Body of pancreas (tissue), 4 donors: ENCODE measurements around the gene SH3TC1. TPM values are rescaled to one million over a fixed set of nuclear protein-coding genes. Genes with fewer than 3 reads are reported as not detected.

Experiments used
- ATAC-seq: fragments of 150-250 bp; one replicate; pipeline ENCODE4 v1.9.1; 2016
- DNase-seq, 4 donors: peaks; one replicate each; pipeline ENCODE4 v3.0.0-alpha.2; 2019
- H3K27ac ChIP-seq, 4 donors: fragments of 200-600 bp; sonication (generic); 1 replicate in 3 of 4; 2 replicates in 1 of 4; pipeline versions ENCODE4 v1.5.1 to v1.6.1; 2016 to 2019; ENCODE audit warnings: mild to moderate bottlenecking in 1 of 4, mixed read lengths in 1 of 4, moderate library complexity in 1 of 4
- H3K27me3 ChIP-seq, 2 donors: fragments of 200-600 bp; sonication (generic); one replicate each; pipeline ENCODE4 v1.6.0; 2016; ENCODE audit warnings: mild to moderate bottlenecking in 1 of 2
- H3K36me3 ChIP-seq, 2 donors: fragments of 200-600 bp; sonication (generic); replicated peaks in 1 of 2; 2 replicates each; pipeline ENCODE4 v1.5.1; 2016; ENCODE audit warnings: low read depth in 2 of 2; ENCODE audit not compliant: insufficient read depth in 1 of 2
- H3K4me1 ChIP-seq: fragments of 200-600 bp; sonication (generic); one replicate; pipeline ENCODE4 v1.6.0; 2016
- H3K4me3 ChIP-seq, 2 donors: fragments of 200-600 bp; sonication (generic); 1 replicate in 1 of 2; 2 replicates in 1 of 2; pipeline ENCODE4 v1.5.1; 2016 to 2019
- H3K9me3 ChIP-seq, 3 donors: fragments of 200-600 bp; sonication (generic); 1 replicate in 2 of 3; 2 replicates in 1 of 3; pipeline ENCODE4 v1.5.1; 2016
- CTCF ChIP-seq, 7 experiments: fragments of 450-650 bp in 4 of 7; fragments of 200-600 bp in 3 of 7; sonication (generic) in 3 of 7; IDR thresholded peaks; one replicate each; pipeline ENCODE4 v1.5.1; 2016 to 2019; ENCODE audit warnings: antibody characterized with exemption in 7 of 7
- POLR2A ChIP-seq, 3 donors: fragments of 450-650 bp; IDR thresholded peaks; one replicate each; pipeline ENCODE4 v1.6.1; 2016; ENCODE audit warnings: antibody characterized with exemption in 3 of 3, mild to moderate bottlenecking in 2 of 3
- WGBS, 2 donors: methylation state at CpG; one replicate each; pipeline ENCODE4 v1.1.5; 2017; 5-methylcytosine and 5-hydroxymethylcytosine counted together
- intact Hi-C: fragments of 100-400 bp; cut with DNase I; formaldehyde crosslinking; loops from one replicate; pipeline ENCODE4 v1.15.1; 2023
- total RNA-seq, 2 donors: library from RNA; depleted of rRNA; stranded (reverse); fragments of >200 nt; gene quantifications; one replicate each; pipeline ENCODE4 v1.1.0, GENCODE V29; 2016

Gene SH3TC1
- total RNA-seq, 2 donors from 2014 or later, result 31.1 to 103 TPM

- Histone ChIP-seq H3K4me3 (no peak overlapping the region), H3K9me3 (no peaks in the 10 kb centered on the region), H3K27me3 (no peaks in the 10 kb centered on the region), H3K27ac (no peak overlapping the region), H3K36me3 (no peaks in the 10 kb centered on the region), H3K4me1 (peaks cover 15% of the 10 kb centered on the region)
- ATAC-seq (no peak), DNase-seq (no peak)
- TF ChIP-seq POLR2A (IDR thresholded peaks at IDR 0.05) (no peak), CTCF (IDR thresholded peaks at IDR 0.05) (no peak)
- 77 to 79% methylated on average over 7 to 20 of the region's 20 CpGs for WGBS, 2 donors
- intact Hi-C loops, result no loop called here
Observed at GRCh38 chr4:8265171-8265929, 66.3 kb downstream of the SH3TC1 start.

GRCh38 chr4:8266088-8266487 is 67.0 kb downstream of the SH3TC1 start:
- no peak for DNase-seq
- Histone ChIP-seq H3K4me1 (peaks cover 15% of the 10 kb centered on the region), H3K36me3 (no peaks in the 10 kb centered on the region), H3K27me3 (no peaks in the 10 kb centered on the region), H3K9me3 (no peaks in the 10 kb centered on the region), H3K27ac (no peak overlapping the region), H3K4me3 (no peak overlapping the region)
- intact Hi-C loops, result no loop called here
- 83 to 84% methylated on average over 6 of the region's 6 CpGs for WGBS, 2 donors
- TF ChIP-seq CTCF (IDR thresholded peaks at IDR 0.05), result no peak
- TF ChIP-seq POLR2A (IDR thresholded peaks at IDR 0.05), result no peak
- no peak for ATAC-seq

- H3K27ac ChIP-seq, result no peak overlapping the region
- TF ChIP-seq POLR2A (IDR thresholded peaks at IDR 0.05), result no peak
- no peak for TF ChIP-seq CTCF (IDR thresholded peaks at IDR 0.05)
- H3K36me3 ChIP-seq, result no peaks in the 10 kb centered on the region
- H3K9me3 ChIP-seq, result no peaks in the 10 kb centered on the region
- intact Hi-C loops, result no loop called here
- H3K4me3 ChIP-seq, result no peak overlapping the region
- peaks cover 15% of the 10 kb centered on the region for H3K4me1 ChIP-seq
- 71 to 92% methylated on average over 2 to 8 of the region's 8 CpGs for WGBS, 2 donors
- no peak for ATAC-seq
- no peak for DNase-seq
- no peaks in the 10 kb centered on the region for H3K27me3 ChIP-seq
Observed at GRCh38 chr4:8266508-8266907, 67.4 kb downstream of the SH3TC1 start.

- no peaks in the 10 kb centered on the region for H3K36me3 ChIP-seq
- H3K27ac ChIP-seq, result no peak overlapping the region
- 3 to 13% methylated on average over 7 to 13 of the region's 13 CpGs for WGBS, 2 donors
- TF ChIP-seq CTCF (IDR thresholded peaks at IDR 0.05) (peak; percentile 46 to 64 (median 60)), POLR2A (IDR thresholded peaks at IDR 0.05) (no peak)
- intact Hi-C loops, result no loop called here
- H3K9me3 ChIP-seq, result no peaks in the 10 kb centered on the region
- H3K4me1 ChIP-seq, result peaks cover 15% of the 10 kb centered on the region
- ATAC-seq (peak; percentile 75), DNase-seq (peak; percentile 68 to 87 (median 74))
- no peak overlapping the region for H3K4me3 ChIP-seq
- H3K27me3 ChIP-seq, result no peaks in the 10 kb centered on the region
Observed at GRCh38 chr4:8267077-8267476, 68.0 kb downstream of the SH3TC1 start.

- Histone ChIP-seq H3K4me1 (peaks cover 15% of the 10 kb centered on the region), H3K4me3 (no peak overlapping the region), H3K27me3 (no peaks in the 10 kb centered on the region), H3K27ac (no peak overlapping the region), H3K36me3 (no peaks in the 10 kb centered on the region), H3K9me3 (no peaks in the 10 kb centered on the region)
- TF ChIP-seq CTCF (IDR thresholded peaks at IDR 0.05) (no peak), POLR2A (IDR thresholded peaks at IDR 0.05) (no peak)
- ATAC-seq (no peak), DNase-seq (no peak)
- WGBS, 2 donors, result 79 to 90% methylated on average over 7 of the region's 7 CpGs
- intact Hi-C loops, result no loop called here
Observed at GRCh38 chr4:8268211-8268610, 69.1 kb downstream of the SH3TC1 start.
